BJ (cell line): ENCODE measurements around the gene SKAP1. TPM values are rescaled to one million over a fixed set of nuclear protein-coding genes. Genes with fewer than 3 reads are reported as not detected.

ENCODE experiments used
- CTCF ChIA-PET: fragments of 350-600 bp; formaldehyde crosslinking; extraction: SDS; loops from one replicate; lab custom pipeline; 2021; ENCODE audit warnings: antibody characterized with exemption, inconsistent platforms; lab: Yijun Ruan, JAX
- POLR2A ChIA-PET: fragments of 300-600 bp; sonication (Branson Sonifier 250); formaldehyde crosslinking; extraction: SDS; loops from one replicate; lab custom pipeline; 2021; ENCODE audit warnings: antibody characterized with exemption; lab: Charles Lee
- DNase-seq: peaks from one replicate; pipeline ENCODE4 v3.0.0-alpha.2; 2011; ENCODE audit warnings: low read depth
- H3K27me3 ChIP-seq: 2 replicates; pipeline ENCODE4 v1.6.0; 2011; ENCODE audit warnings: low read length; ENCODE audit not compliant: control insufficient read depth, insufficient read depth
- H3K36me3 ChIP-seq: 2 replicates; pipeline ENCODE4 v1.5.1; 2011; ENCODE audit warnings: low read length; ENCODE audit not compliant: control insufficient read depth, insufficient read depth
- H3K4me3 ChIP-seq: 2 replicates; pipeline ENCODE4 v1.5.1; 2011; ENCODE audit warnings: low read depth, mild to moderate bottlenecking, control low read depth, low read length
- polyA plus RNA-seq: library from polyadenylated mRNA; depleted of rRNA; stranded (reverse); fragments of >200 nt; gene quantifications from 2 replicates; pipeline ENCODE4 v1.2.3, GENCODE V29; 2011
- TF ChIP-seq, protein P1 (sequence below): IDR thresholded peaks from 2 replicates; pipeline ENCODE4 v1.5.1; 2011; ENCODE audit warnings: low read depth, mild to moderate bottlenecking, control low read depth, inconsistent platforms, low read length, moderate library complexity; ENCODE audit not compliant: insufficient read depth

Gene SKAP1
- polyA plus RNA-seq, 1 experiment, result not detected

GRCh38 chr17:48326310-48326709, 103.7 kb downstream of the SKAP1 start:
- POLR2A ChIA-PET, result no interaction called here
- Histone ChIP-seq H3K36me3 (no peaks in the 10 kb centered on the region), H3K27me3 (peaks cover 14% of the 10 kb centered on the region), H3K4me3 (no peak overlapping the region)
- CTCF ChIA-PET, result interaction anchor here (0.6 to 1.5 kb wide), 3 partner anchors 9 to 18 kb away, joined by 3 to 7 read pairs (median 3); no protein-coding TSS in a partner anchor
- TF ChIP-seq, protein P1, sequence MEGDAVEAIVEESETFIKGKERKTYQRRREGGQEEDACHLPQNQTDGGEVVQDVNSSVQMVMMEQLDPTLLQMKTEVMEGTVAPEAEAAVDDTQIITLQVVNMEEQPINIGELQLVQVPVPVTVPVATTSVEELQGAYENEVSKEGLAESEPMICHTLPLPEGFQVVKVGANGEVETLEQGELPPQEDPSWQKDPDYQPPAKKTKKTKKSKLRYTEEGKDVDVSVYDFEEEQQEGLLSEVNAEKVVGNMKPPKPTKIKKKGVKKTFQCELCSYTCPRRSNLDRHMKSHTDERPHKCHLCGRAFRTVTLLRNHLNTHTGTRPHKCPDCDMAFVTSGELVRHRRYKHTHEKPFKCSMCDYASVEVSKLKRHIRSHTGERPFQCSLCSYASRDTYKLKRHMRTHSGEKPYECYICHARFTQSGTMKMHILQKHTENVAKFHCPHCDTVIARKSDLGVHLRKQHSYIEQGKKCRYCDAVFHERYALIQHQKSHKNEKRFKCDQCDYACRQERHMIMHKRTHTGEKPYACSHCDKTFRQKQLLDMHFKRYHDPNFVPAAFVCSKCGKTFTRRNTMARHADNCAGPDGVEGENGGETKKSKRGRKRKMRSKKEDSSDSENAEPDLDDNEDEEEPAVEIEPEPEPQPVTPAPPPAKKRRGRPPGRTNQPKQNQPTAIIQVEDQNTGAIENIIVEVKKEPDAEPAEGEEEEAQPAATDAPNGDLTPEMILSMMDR, result no peak
- no peak for DNase-seq

- H3K36me3 ChIP-seq, result no peaks in the 10 kb centered on the region
- TF ChIP-seq, protein P1, result no peak
- no peak for DNase-seq
- H3K27me3 ChIP-seq, result peaks cover 10% of the 10 kb centered on the region
- ChIA-PET CTCF (interaction anchor here (0.7 to 0.9 kb wide), 2 partner anchors 24 to 273 kb away, joined by 3 to 4 read pairs; no protein-coding TSS in a partner anchor), POLR2A (no interaction called here)
- no peak overlapping the region for H3K4me3 ChIP-seq
Measured at GRCh38 chr17:48322060-48322459, 108.0 kb downstream of the SKAP1 start.

DNA sequence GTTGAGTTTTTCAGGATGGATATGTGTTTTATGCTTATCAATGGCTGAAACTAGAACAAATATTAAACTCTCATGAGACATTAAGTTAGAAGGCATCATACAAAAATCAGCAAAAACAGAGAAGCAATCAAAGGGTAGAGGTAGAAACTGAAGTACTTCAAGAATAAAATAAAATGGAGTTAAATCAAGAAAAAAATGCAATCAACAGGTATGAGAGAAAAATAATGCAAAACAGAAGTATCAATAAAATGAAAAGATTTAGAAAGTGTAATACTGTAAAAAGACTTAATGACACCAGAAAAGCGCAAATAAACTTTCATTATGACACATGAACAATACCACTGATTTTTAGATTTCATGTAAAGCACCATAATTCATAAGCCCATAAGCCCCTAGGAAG, 112.3 kb downstream of the SKAP1 start:
- CTCF ChIA-PET, result interaction anchor here (1.9 kb wide), 1 partner anchor 9 kb away, joined by 5 read pairs; no protein-coding TSS in a partner anchor

DNA sequence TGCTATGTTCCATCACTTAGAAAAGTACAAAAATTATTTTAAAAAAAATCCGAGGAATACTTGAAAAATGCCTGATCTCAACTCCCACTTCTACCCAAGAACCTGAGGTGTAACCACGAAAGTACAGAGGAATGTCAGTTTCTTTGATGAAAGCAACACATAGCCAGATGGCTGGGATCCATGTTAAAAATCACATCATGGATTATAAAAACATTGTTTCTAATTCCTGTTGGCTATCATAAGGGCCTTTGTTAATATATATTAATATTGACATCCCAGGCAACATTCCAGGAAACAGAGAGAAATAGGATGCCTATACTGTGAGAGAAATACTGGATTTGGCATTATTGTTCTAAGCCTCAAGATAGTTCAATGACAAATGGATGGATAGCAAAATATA, 115.3 kb downstream of the SKAP1 start:
- Histone ChIP-seq H3K27me3 (peaks cover 23% of the 10 kb centered on the region), H3K4me3 (no peak overlapping the region), H3K36me3 (no peaks in the 10 kb centered on the region)
- CTCF ChIA-PET, result no interaction called here
- POLR2A ChIA-PET, result no interaction called here
- DNase-seq, result no peak
- TF ChIP-seq, protein P1, result no peak

More for the DNA sequence above, 112.3 kb downstream of the SKAP1 start:
- DNase-seq, result no peak
- POLR2A ChIA-PET, result no interaction called here
- no peaks in the 10 kb centered on the region for H3K36me3 ChIP-seq
- TF ChIP-seq, protein P1, result no peak
- peaks cover 11% of the 10 kb centered on the region for H3K27me3 ChIP-seq
- no peak overlapping the region for H3K4me3 ChIP-seq

DNA sequence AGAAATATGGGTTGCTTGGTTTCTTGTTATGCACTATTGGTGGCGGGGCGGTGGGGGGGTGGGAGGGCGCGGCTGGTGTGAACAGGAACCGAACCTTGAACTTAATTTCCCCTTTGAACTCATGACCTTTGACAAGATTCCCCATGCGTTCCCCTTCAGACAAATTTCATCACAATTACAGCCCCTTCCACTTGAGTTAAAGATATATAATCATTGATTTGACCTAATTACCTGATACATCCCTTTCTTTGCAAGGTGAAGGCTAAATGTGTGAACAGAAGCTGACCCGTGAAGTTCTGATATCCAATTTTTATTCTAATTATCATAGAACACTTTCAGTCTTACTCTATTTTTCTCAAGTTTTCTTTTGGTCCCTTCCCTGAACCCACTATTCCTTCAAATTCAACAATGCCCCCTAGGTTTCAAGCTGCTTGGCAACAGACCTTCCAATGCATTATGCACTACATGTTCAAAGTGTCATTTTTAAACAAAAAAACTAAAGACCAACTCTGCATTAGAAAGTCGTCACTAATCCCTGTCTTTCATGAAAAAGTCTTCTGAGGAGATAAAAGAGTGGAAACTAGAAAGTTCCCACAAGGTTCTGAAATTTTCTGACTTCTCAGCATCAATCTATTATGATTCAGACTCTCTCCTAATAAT, 116.8 kb downstream of the SKAP1 start:
- ChIA-PET POLR2A (no interaction called here), CTCF (no interaction called here)
- Histone ChIP-seq H3K36me3 (no peaks in the 10 kb centered on the region), H3K27me3 (peaks cover 23% of the 10 kb centered on the region), H3K4me3 (no peak overlapping the region)
- TF ChIP-seq, protein P1, result no peak
- DNase-seq, result no peak
